NCI-H2107 (cell line): Measurements from ENCODE around the gene CD109.

ENCODE experiments used
- DNase-seq: peaks from one replicate; lab custom pipeline; 2025; lab: John Stamatoyannopoulos, UW

Gene CD109

GRCh38 chr6:73860303-73860702, 164.3 kb downstream of the CD109 start:
- no peak for DNase-seq

GRCh38 chr6:73866305-73866704, 170.3 kb downstream of the CD109 start:
- DNase-seq: no peak

GRCh38 chr6:73867411-73867810, 171.4 kb downstream of the CD109 start:
- no peak for DNase-seq

- DNase-seq: no peak
Observed at GRCh38 chr6:73870907-73871306, 174.9 kb downstream of the CD109 start.

GRCh38 chr6:73873081-73873480, 177.1 kb downstream of the CD109 start:
- no peak for DNase-seq
